Measurements from ENCODE around the gene COX10.
"Not testable (repeated sequence)": the region's sequence is repeated elsewhere in the genome, so short reads cannot be mapped to it uniquely, and the experiment has no call there.

Gene COX10

DNA sequence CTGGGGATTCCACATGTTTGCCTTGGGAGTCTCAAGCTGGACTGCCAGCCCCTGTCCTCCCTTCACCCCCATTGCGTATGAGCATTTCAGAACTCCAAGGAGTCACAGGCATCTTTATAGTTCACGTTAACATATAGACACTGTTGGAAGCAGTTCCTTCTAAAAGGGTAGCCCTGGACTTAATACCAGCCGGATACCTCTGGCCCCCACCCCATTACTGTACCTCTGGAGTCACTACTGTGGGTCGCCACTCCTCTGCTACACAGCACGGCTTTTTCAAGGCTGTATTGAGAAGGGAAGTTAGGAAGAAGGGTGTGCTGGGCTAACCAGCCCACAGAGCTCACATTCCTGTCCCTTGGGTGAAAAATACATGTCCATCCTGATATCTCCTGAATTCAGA lies 138.5 kb downstream of the COX10 start:
- DNase-seq = no peak

DNA sequence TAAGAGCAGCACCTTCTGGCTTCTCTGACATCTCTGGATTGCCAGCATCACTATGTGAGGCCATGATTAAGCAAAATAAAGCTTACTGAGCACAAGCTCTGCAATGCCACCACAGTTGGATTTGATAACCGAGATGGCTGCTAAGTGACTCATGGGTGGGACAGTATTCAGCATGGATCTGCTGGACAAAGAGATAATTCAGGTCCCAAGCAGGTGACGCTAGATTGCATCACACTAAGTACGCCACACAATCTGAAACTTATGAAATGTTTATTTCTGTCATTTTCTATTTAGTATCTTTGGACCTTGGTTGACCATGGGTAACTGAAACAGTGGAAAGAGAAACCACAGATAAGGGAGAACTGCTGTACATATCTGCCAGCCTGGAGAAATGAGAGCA lies 139.9 kb downstream of the COX10 start:
- DNase-seq = no peak

DNA sequence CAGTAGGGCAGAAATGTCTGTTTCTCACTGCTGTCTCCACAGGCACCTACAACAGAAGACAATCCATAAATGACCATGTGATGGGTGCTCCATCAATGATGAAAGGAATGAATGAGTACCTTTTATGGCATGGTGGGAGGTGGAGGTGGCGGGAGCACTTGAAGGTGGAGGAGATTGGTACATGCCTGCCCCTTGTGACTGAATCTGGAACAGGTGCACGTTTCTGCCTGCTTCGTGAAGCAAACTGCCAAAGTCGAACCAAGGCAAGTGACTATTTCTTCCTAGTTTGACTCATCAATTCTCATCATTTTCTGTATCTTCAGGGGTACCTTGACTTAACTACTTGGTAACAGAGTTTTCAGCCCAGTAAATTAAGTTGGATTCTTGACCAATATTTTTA lies 141.9 kb downstream of the COX10 start:
- DNase-seq = no peak

DNA sequence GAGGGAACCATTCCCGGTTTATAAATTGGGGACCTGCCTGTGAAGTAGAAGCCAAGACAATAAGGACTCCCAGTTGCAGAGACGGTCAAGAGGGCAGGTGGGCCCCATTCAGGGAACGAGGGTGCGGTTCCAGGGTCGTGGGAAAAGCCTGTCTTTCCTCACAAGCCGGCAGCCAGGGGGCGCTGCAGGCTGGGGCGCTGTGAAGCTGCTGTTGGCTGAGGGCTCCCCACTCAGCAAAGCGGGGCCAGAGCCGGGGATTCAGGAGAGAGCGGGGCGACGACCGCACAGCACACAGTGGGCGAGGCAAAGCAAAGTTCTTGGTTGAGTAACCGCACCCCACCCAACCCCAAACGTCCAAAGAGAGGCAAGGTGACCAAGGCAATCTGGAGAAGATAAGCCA lies 142.5 kb downstream of the COX10 start:
- DNase-seq = no peak

DNA sequence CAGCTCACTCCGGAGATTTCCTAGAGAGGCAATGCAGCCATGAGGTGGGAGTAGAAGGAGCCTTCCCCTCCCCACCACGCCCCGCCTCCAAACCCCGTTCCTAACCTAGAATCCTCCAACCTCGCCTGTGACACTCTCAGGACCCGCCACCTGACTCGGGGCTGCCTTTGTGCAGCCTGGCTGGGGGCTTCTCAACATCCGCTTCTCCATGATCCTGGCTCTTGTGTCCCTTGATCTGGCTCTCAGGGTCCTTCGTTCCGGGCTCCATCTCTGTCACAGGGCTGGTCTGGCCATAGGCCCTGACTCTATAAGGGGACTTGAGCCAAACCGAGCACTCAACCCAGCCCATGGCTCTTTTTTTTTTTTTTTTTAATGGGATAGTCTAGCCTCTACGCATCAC lies 143.1 kb downstream of the COX10 start:
- DNase-seq = no peak

DNA sequence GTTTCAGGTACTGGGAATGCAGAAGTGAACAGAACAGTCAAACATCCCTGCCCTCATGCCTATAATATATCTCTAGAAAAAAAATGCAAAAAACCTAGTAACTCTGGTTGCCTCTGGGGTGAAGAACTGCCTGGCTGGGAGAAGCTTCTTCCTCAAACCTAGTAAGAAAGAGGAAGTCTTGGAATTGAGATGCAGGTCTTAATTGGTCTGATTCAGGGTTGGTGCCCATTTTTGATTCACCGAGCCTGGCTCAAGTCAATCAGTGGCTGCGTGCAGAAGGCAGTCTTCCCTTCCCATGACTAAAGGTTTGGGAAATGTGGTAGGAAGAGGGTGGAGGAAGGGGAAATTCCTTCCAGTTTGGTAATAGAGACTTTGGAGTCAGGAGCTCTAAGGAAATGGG lies 145.0 kb downstream of the COX10 start:
- no peak for DNase-seq

DNA sequence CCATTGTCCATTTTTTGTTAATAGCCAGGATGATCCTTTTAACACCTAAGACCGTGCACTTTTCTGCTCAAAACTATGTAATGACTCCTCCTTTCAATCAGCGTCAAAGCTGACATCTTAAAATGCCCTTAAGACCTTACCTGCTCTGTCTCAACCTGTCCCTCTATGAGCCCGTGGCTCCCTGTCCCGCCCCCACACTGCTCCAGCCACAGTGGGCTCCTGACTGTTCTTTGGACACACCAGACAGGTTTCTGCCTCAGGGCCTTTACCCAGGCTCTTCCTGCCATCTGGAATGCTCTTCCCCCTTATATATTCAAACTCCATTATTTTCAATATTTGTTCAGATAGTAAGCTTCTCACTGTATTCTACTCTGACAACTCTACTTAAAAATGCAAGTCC lies 153.3 kb downstream of the COX10 start:
- no peak for DNase-seq

DNA sequence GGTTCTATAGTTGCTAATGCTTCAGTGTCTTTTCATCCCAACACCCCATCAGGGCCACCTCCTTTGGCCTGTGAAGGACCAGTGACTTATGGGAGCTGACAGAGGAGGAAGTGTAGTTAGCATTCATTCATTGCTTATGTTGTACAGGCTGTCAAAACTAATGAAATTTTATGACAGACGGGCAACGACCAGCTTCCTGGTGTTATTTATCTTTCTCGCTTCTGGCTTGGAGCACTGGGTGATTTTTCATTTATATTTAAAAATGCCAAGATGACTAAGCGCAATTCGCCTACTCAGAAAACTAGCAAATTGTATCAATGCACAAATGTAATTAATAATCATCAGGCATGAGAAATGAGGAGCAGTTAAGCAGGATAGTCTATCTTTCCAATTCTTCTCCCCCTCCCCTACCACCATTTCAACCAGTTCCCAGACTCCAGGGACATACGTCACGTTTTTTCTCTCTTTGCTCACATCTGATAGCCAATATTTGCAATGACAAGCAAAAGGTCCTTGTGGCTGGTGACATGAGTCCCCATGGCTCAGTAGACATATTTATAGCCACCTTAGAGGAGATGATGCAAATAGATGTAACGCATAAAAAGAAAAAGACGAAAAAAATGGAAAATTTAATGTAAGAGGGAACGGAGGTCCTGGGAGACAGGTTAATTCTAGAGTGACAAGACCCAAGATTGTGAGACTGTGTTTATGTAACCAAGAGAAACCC lies 156.1 kb downstream of the COX10 start:
- no peak for DNase-seq

DNA sequence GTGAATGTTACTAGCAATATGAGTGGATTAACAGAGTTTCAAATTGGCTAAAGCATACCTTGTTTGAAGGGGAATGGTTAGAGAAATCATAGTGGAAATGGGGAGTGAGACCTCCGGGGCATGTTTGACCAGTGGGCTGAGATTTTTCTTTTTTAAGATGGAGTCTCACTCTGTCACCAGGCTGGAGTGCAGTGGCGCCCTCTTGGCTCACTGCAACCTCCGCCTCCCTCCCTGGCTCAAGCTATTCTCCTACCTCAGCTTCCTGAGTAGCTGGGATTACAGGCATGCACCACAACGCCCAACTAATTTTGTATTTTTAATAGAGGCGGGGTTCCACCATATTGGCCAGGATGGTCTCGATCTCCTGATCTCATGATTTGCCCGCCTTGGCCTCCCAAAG lies 157.7 kb downstream of the COX10 start:
- DNase-seq = no peak

DNA sequence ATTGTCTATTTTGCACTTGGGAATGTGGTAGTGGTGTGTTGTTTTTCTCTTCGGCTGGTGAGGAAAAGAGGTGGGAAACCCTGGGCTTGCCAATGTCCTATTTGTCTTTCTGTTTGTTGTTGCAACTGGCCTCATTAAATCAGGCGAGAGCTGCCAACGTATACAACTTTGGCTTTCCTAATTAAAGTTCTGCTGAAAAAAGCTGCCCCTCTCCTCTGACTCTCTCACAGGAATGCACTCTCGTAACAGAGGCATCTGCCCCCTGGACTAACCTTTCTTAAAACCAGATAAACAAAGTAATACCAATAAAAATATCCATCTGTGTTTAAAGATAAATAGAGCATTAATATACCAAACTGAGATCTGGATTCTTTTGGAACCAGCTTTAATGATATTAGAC lies 159.6 kb downstream of the COX10 start:
- no peak for DNase-seq

DNA sequence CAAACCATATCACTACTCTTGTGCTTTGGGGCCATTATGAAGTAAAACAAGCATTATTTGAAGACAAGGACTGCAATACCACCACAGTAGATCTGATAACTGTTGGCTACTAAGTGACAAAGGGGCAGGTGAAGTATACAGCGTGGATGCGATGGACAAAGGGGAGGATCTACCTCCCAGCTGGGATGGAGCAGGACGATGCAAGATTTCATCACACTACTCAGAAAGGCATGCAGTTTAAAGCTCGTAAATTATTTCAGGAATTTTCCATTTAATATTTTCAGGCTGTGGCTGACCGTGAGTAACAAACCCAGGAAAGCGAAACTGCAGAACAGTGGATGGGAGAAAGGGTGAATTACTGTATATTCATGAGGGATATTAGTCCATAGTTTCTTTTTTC lies 161.9 kb downstream of the COX10 start:
- not testable (repeated sequence) for DNase-seq

DNA sequence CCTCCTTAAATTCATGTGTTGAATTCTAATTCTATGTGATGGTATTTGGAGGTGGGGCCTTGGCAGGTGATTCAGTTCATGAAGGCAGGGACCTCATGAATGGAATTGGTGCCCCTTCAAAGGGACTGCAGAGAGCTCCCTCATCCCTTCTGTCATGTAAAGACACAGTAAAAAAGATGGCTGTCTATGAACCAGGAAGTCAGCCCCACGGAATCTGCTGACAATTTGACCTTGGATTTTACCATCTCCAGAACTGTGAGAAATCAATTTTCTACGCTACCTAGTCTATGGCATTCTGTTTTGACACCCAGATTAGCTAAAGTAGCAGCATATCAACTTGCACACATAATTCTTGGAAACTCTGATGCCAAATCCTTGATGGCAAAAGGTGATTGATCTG lies 165.7 kb downstream of the COX10 start:
- DNase-seq = not testable (repeated sequence)

DNA sequence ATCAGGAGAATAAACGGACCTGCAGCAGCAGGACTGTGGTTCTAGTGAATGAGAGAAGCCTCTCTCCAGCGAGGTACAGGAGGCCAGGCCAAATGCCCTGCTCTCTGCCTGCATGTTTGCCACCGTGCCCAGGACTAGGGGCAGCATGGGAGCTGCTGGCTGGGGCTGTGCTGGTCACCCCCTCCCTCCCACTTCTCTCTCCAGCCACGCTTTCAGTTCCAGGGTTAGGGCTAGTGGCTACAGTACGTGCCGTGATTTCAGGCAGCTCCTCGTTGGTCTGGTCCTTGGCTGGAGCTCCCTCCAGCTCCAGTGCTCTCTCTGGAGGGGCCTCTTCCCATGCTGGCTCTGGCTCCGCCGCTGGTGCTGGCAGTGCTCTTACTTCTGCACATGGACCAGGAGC lies 166.7 kb downstream of the COX10 start:
- DNase-seq = not testable (repeated sequence)

DNA sequence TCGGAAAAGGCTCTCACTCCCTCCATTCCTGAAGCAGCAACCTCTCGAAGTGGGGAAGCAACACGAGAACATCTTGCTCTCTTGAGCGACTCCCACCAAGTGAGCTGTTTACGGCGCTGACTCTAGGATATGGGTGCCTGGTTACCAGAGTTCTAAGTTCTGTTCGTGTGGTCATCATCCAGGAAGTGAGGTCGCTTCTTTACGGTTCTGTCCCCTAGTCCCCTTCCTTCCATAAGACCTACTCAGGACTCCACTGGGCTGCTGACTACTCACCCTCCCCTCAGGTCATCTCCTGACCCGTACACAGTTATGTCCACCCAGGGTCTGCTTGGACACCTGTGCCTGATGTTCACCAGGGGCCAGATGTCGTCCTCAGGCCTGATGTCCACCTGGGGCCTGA lies 167.5 kb downstream of the COX10 start, which contains the start of gene CDRT15:
TSS of gene CDRT15 (minus strand) at position 101 of the 400 bp plus-strand sequence. CDS start at position 72, 29 bp downstream.
- DNase-seq = not testable (repeated sequence)

DNA sequence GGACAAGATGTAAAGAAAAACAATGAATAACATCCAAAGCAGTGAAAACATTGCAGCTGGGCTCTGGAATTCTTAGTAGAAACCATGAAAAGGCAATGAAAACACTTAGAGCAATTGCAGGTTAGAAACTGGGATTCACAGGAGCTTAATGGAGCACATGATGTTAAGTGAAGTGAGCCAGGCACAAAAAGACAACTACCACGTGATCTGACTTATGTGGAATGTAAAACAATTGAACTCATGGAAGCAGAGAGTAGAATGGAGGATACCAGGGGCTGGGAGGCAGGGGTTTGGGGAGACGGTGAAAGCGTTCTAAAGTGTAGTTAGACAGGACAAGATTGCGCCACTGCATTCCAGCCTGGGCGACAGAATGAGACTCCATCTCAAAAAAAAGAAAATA lies 170.0 kb downstream of the COX10 start:
- not testable (repeated sequence) for DNase-seq

DNA sequence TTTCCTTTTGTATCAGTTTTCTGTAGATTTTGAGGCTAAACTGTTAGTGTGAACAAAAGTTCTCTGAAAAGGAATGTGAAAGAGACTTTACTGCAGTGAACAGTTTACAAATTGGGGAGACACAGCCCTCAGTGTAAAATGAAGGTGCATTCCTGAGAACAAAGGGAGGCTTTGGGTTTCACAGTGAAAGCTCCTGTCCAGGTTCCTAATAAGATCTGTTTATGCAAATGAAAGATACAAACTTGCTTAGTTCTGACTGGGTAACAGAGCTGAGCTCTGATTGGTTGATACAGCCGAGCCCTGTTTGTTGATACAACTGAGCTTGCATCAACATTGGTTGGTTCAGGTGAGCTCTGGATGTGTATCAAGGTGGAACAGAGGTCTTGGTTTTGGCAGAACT lies 175.7 kb downstream of the COX10 start:
- no peak for DNase-seq

DNA sequence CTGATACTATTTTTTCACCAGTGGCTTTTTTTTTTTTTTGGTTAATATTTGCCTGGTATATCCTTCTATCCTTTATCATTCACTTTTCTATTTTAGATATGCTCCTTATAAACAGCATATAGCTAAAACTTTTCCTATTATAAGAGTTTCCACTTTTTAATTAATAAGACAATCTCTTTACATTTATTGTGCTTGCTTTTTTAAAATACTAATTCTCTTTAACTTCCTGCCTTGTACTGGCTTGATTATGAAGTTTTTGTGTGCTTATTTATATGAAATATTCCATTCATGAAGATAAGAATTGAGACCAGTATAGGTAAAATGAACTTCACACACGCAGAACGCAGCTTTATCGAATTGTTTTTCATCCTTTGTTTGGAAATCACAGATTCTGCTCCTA lies 176.3 kb downstream of the COX10 start:
- no peak for DNase-seq

Measured in NCI-H524 (cell line).